ENCODE data around the gene ZNF670. TPM values are rescaled to one million over a fixed set of nuclear protein-coding genes. Genes with fewer than 3 reads are reported as not detected.
"Not testable (repeated sequence)": the region's sequence is repeated elsewhere in the genome, so short reads cannot be mapped to it uniquely, and the experiment has no call there.

Gene ZNF670
- polyA plus RNA-seq (2012; ENCODE audit: low read depth, missing spikeins) = 1.7 TPM

DNA sequence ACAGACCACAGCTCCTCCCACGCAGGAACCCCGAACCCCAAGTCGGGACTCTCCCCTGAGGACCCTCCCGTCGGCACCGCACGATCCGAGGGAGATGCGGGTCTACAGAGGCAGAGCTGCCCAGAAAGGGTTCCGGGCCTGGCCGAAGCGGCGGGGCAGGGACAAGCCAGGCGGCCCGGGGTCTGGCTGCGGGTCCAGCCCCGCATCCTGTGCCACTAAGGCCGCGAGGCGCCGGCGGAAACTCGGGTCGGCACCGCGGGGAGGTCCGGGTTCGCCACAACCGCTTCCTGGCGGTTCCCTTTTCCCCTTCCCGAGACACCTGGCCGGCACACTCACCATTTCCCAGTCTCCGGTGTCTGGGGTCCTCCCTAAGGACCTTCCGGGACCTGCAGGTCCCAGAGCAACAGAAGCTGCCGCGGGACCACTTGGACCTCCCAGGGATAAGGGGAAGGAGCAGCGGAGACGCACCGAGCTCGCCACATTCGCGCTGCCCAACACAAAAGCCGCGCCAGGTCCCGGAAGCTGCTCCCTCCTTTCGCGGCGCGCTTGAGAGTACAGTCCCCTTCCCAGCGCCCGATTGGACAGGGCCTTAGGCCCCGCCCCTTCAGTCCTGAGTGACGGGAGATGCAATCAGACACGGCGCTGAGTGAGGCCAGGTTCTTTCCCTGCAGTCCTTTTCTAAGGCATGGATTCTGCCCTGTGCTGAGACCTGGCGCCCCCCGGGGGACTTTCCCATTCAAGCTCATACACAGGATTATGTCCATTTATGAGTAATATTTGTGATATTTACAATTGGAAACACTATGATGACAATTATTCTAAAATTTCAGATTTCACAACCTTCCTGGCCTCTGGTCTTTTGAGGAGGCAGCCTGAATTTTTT, at the start of gene ZNF670:
TSS of gene ZNF670 (minus strand) at position 554 of the 883 bp plus-strand sequence. CDS start at position 339, 215 bp downstream.
- peak; percentile 85 for DNase-seq (ENCODE audit: insufficient read length, low spot score)
- TF ChIP-seq POU2F2 (IDR thresholded peaks at IDR 0.05; ENCODE audit: low read depth, low read length) (peak; percentile 35; the same call in 1 of the 2 replicates), POLR2AphosphoS5 (IDR thresholded peaks at IDR 0.05; ENCODE audit: low read depth, low read length) (peak; percentile 78), TAF1 (IDR thresholded peaks at IDR 0.05; ENCODE audit: low read depth, low read length) (peak; percentile 73), POLR2A (IDR thresholded peaks at IDR 0.05; ENCODE audit: low read depth, low read length) (peak; percentile 67), PAX5 (IDR thresholded peaks at IDR 0.05; ENCODE audit: insufficient read depth, low read length, severe bottlenecking) (no peak), SPI1 (IDR thresholded peaks at IDR 0.05; ENCODE audit: low read depth, low read length) (no peak)
- peak; percentile 90 for FAIRE-seq

- not testable (repeated sequence) for DNase-seq (ENCODE audit: insufficient read length, low spot score)
- peak; percentile 40 for FAIRE-seq
These were observed 49.1 kb upstream of the ZNF670 start for GRCh38 chr1:247127519-247128282.

- peak; percentile 51 for FAIRE-seq
- DNase-seq (ENCODE audit: insufficient read length, low spot score) = not testable (repeated sequence)
These were observed 48.0 kb upstream of the ZNF670 start for GRCh38 chr1:247126601-247127000.

DNA sequence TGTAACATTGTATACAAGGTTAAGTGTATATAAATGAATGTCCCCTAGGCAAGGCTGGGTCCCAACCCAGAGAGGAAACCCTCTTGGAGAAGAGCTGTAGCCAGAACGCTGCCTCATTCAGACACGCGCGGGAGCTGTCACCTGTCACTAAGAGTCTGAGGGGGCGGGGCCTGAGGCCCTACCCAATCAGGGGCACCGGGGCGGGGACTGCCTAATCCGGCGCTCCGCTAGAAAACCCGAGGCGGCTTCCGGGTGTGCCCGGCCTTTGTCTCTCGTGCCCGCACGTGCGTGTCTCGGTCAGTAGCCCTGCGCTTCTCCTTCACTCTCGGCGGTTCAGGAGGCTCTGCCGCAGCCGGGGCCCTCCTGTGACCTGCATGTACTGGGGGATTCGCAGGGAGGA, 47.6 kb upstream of the ZNF670 start:
- peak; percentile 94 for FAIRE-seq
- DNase-seq (ENCODE audit: insufficient read length, low spot score) = not testable (repeated sequence)

DNA sequence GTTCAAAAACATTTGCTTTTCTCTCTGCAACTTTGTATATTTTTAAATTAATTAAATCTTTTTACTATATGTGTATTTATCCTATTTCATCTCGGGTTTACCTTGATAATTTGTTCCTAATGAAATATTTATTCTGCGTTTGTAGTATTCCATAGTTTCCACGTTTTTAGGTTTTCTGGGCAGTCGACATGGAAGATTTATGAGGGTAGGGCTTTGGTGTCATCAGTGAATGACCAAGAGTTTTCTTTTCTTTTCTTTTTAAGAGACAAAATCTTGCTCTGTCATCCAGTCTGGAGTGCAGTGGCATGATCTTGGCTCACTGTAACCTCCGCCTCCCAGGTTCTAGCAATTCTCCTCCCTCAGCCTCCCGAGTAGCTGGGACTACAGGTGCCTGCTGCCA, 42.8 kb upstream of the ZNF670 start:
- TF ChIP-seq POLR2A (IDR thresholded peaks at IDR 0.05; ENCODE audit: low read depth, low read length) (no peak), POLR2AphosphoS5 (IDR thresholded peaks at IDR 0.05; ENCODE audit: low read depth, low read length) (no peak), SPI1 (IDR thresholded peaks at IDR 0.05; ENCODE audit: low read depth, low read length) (no peak), POU2F2 (IDR thresholded peaks at IDR 0.05; ENCODE audit: low read depth, low read length) (no peak), TAF1 (IDR thresholded peaks at IDR 0.05; ENCODE audit: low read depth, low read length) (no peak), PAX5 (IDR thresholded peaks at IDR 0.05; ENCODE audit: insufficient read depth, low read length, severe bottlenecking) (no peak)
- no peak for FAIRE-seq
- DNase-seq (ENCODE audit: insufficient read length, low spot score) = no peak

GRCh38 chr1:247120408-247120668, 41.7 kb upstream of the ZNF670 start:
- not testable (repeated sequence) for DNase-seq (ENCODE audit: insufficient read length, low spot score); FAIRE-seq

GRCh38 chr1:247119600-247120407, 41.2 kb upstream of the ZNF670 start:
- TF ChIP-seq POU2F2 (IDR thresholded peaks at IDR 0.05; ENCODE audit: low read depth, low read length) = no peak
- TF ChIP-seq SPI1 (IDR thresholded peaks at IDR 0.05; ENCODE audit: low read depth, low read length) = no peak
- no peak for TF ChIP-seq POLR2AphosphoS5 (IDR thresholded peaks at IDR 0.05; ENCODE audit: low read depth, low read length)
- TF ChIP-seq POLR2A (IDR thresholded peaks at IDR 0.05; ENCODE audit: low read depth, low read length) = no peak
- no peak for TF ChIP-seq TAF1 (IDR thresholded peaks at IDR 0.05; ENCODE audit: low read depth, low read length)
- no peak for TF ChIP-seq PAX5 (IDR thresholded peaks at IDR 0.05; ENCODE audit: insufficient read depth, low read length, severe bottlenecking)
- DNase-seq (ENCODE audit: insufficient read length, low spot score) (no peak), FAIRE-seq (no peak)

DNA sequence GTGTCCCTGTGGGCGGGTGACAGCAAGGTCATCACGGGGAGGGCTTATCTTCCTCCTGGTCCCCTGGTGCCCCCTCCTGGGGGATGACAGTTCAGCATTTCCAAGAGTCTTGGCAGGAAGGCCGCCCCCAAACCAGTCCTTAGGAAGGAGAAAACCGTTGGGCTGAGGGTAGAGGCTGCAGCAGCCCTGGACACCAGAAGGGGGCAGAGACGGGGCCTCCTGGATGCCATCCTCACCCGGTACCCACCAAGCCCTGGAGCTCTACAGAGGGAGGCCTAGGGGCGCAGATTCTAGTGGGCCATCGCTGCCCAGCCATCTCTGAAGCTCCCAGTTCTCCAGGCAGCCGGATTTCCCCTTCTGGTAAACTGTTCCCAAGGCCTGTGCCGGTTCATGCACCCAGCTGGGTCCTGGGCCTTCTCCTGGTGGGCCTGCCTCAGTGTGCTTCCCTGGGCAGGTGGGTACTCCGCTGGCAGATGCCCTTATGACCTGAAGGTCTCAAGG, 40.4 kb upstream of the ZNF670 start:
- FAIRE-seq = no peak
- TF ChIP-seq SPI1 (IDR thresholded peaks at IDR 0.05; ENCODE audit: low read depth, low read length) = no peak
- no peak for TF ChIP-seq POLR2A (IDR thresholded peaks at IDR 0.05; ENCODE audit: low read depth, low read length)
- TF ChIP-seq PAX5 (IDR thresholded peaks at IDR 0.05; ENCODE audit: insufficient read depth, low read length, severe bottlenecking) = no peak
- TF ChIP-seq TAF1 (IDR thresholded peaks at IDR 0.05; ENCODE audit: low read depth, low read length) = no peak
- TF ChIP-seq POU2F2 (IDR thresholded peaks at IDR 0.05; ENCODE audit: low read depth, low read length) = no peak
- TF ChIP-seq POLR2AphosphoS5 (IDR thresholded peaks at IDR 0.05; ENCODE audit: low read depth, low read length) = no peak
- no peak for DNase-seq (ENCODE audit: insufficient read length, low spot score)

DNA sequence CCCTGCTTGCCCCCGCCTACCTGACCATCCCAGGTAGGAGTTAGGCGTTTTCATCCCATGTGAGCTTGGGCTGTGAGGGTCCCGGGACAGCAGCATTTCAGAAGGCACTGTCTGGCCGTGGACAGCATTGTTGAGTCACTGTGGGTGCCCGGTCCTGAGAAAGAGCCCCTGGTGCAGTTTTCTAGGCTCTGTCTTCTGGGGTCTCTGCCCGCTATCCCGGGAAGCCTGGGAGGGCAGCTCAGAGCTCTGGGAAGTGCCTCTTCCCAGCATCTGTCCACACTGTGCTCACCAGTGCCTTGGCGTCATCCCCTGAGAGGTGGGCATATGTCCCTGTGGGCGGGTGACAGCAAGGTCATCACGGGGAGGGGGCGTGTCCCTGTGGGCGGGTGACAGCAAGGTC, 36.9 kb upstream of the ZNF670 start:
- FAIRE-seq (no peak), DNase-seq (ENCODE audit: insufficient read length, low spot score) (no peak)
- no peak for TF ChIP-seq SPI1 (IDR thresholded peaks at IDR 0.05; ENCODE audit: low read depth, low read length)
- TF ChIP-seq POLR2AphosphoS5 (IDR thresholded peaks at IDR 0.05; ENCODE audit: low read depth, low read length) = no peak
- TF ChIP-seq TAF1 (IDR thresholded peaks at IDR 0.05; ENCODE audit: low read depth, low read length) = no peak
- TF ChIP-seq PAX5 (IDR thresholded peaks at IDR 0.05; ENCODE audit: insufficient read depth, low read length, severe bottlenecking) = no peak
- no peak for TF ChIP-seq POU2F2 (IDR thresholded peaks at IDR 0.05; ENCODE audit: low read depth, low read length)
- no peak for TF ChIP-seq POLR2A (IDR thresholded peaks at IDR 0.05; ENCODE audit: low read depth, low read length)

- DNase-seq (ENCODE audit: insufficient read length, low spot score) = no peak
- FAIRE-seq = no peak
These were observed 36.5 kb upstream of the ZNF670 start for GRCh38 chr1:247115141-247115510.

More at GRCh38 chr1:247115141-247115510, 36.5 kb upstream of the ZNF670 start:
- TF ChIP-seq TAF1 (IDR thresholded peaks at IDR 0.05; ENCODE audit: low read depth, low read length) = no peak
- TF ChIP-seq SPI1 (IDR thresholded peaks at IDR 0.05; ENCODE audit: low read depth, low read length) = no peak
- no peak for TF ChIP-seq PAX5 (IDR thresholded peaks at IDR 0.05; ENCODE audit: insufficient read depth, low read length, severe bottlenecking)
- no peak for TF ChIP-seq POLR2AphosphoS5 (IDR thresholded peaks at IDR 0.05; ENCODE audit: low read depth, low read length)
- TF ChIP-seq POLR2A (IDR thresholded peaks at IDR 0.05; ENCODE audit: low read depth, low read length) = no peak
- no peak for TF ChIP-seq POU2F2 (IDR thresholded peaks at IDR 0.05; ENCODE audit: low read depth, low read length)

Data from GM12891 (cell line).